Activated B cell treated with CpG ODN at 0.5 μM for 24 hours (primary cell): Measurements from ENCODE around the gene BMP6. TPM values are rescaled to one million over a fixed set of nuclear protein-coding genes. Genes with fewer than 3 reads are reported as not detected.

ENCODE experiments used
- ATAC-seq: fragments of 200-7000 bp; cut with Tn5 transposase; one replicate; pipeline ENCODE4 v1.10.0; 2021; ENCODE audit warnings: low read depth, mild to moderate bottlenecking, moderate library complexity
- CTCF ChIA-PET: fragments of 350-600 bp; sonication (Branson Sonifier 250); formaldehyde crosslinking; loops from one replicate; lab custom pipeline; 2021; ENCODE audit warnings: antibody characterized with exemption; lab: Charles Lee
- POLR2A ChIA-PET: fragments of 350-600 bp; sonication (Branson Sonifier 250); formaldehyde crosslinking; loops from one replicate; lab custom pipeline; 2021; ENCODE audit warnings: antibody characterized with exemption; lab: Charles Lee
- DNase-seq: peaks from one replicate; pipeline ENCODE4 v3.0.0; 2022
- H3K27ac Mint-ChIP-seq: one replicate; pipeline ENCODE4 v1.8.0; 2020; ENCODE audit warnings: mixed read lengths
- H3K27me3 Mint-ChIP-seq: one replicate; pipeline ENCODE4 v1.8.0; 2021; ENCODE audit warnings: mixed read lengths
- H3K36me3 Mint-ChIP-seq: one replicate; pipeline ENCODE4 v1.8.0; 2021; ENCODE audit warnings: low read depth, mixed read lengths
- H3K4me1 Mint-ChIP-seq: one replicate; pipeline ENCODE4 v1.8.0; 2021; ENCODE audit warnings: mixed read lengths
- H3K4me3 Mint-ChIP-seq: one replicate; pipeline ENCODE4 v1.8.0; 2020; ENCODE audit warnings: mild to moderate bottlenecking, mixed read lengths
- H3K9me3 Mint-ChIP-seq: one replicate; pipeline ENCODE4 v1.8.0; 2020; ENCODE audit warnings: mixed read lengths
- CTCF ChIP-seq: fragments of 200-600 bp; IDR thresholded peaks from one replicate; pipeline ENCODE4 v1.8.0; 2022; ENCODE audit warnings: antibody characterized with exemption, mild to moderate bottlenecking
- intact Hi-C: fragments of 100-400 bp; cut with micrococcal nuclease; formaldehyde crosslinking; loops from one replicate; pipeline ENCODE4 v1.15.1; 2024
- total RNA-seq: library from RNA; stranded (reverse); gene quantifications from 2 replicates; pipeline ENCODE4 v1.2.3, GENCODE V29; 2022

Gene BMP6
- total RNA-seq, 1 donor from 2014 or later: 0.75 TPM

- no peaks in the 10 kb centered on the region for H3K4me1 Mint-ChIP-seq
- no peak for ATAC-seq
- CTCF ChIA-PET: no interaction called here
- H3K27me3 Mint-ChIP-seq: peaks cover 15% of the 10 kb centered on the region
- H3K27ac Mint-ChIP-seq: no peak overlapping the region
- POLR2A ChIA-PET: no interaction called here
- no peak for TF ChIP-seq CTCF
- intact Hi-C loops: no loop called here
- no peak for DNase-seq
- H3K9me3 Mint-ChIP-seq: peaks cover 5% of the 10 kb centered on the region
- H3K4me3 Mint-ChIP-seq: no peak overlapping the region
- H3K36me3 Mint-ChIP-seq: no peaks in the 10 kb centered on the region
Measured at GRCh38 chr6:7825986-7826385, 100.1 kb downstream of the BMP6 start.

- no peak for TF ChIP-seq CTCF
- intact Hi-C loops: no loop called here
- no peaks in the 10 kb centered on the region for H3K36me3 Mint-ChIP-seq
- H3K27me3 Mint-ChIP-seq: peaks cover 13% of the 10 kb centered on the region
- ChIA-PET CTCF (no interaction called here), POLR2A (no interaction called here)
- H3K9me3 Mint-ChIP-seq: peaks cover 5% of the 10 kb centered on the region
- no peaks in the 10 kb centered on the region for H3K4me1 Mint-ChIP-seq
- no peak for ATAC-seq
- DNase-seq: no peak
- no peak overlapping the region for H3K27ac Mint-ChIP-seq
- H3K4me3 Mint-ChIP-seq: no peak overlapping the region
Measured at GRCh38 chr6:7827142-7827541, 101.2 kb downstream of the BMP6 start.

GRCh38 chr6:7828124-7828523 lies 102.2 kb downstream of the BMP6 start:
- ChIA-PET CTCF (no interaction called here), POLR2A (no interaction called here)
- peaks cover 9% of the 10 kb centered on the region for H3K27me3 Mint-ChIP-seq
- H3K36me3 Mint-ChIP-seq: no peaks in the 10 kb centered on the region
- no peak overlapping the region for H3K4me3 Mint-ChIP-seq
- H3K9me3 Mint-ChIP-seq: peaks cover 5% of the 10 kb centered on the region
- DNase-seq: no peak
- no peak overlapping the region for H3K27ac Mint-ChIP-seq
- intact Hi-C loops: no loop called here
- ATAC-seq: no peak
- TF ChIP-seq CTCF: no peak
- H3K4me1 Mint-ChIP-seq: no peaks in the 10 kb centered on the region

- H3K27ac Mint-ChIP-seq: no peak overlapping the region
- H3K4me1 Mint-ChIP-seq: no peaks in the 10 kb centered on the region
- DNase-seq (no peak), ATAC-seq (no peak)
- ChIA-PET POLR2A (no interaction called here), CTCF (no interaction called here)
- peaks cover 9% of the 10 kb centered on the region for H3K27me3 Mint-ChIP-seq
- peaks cover 5% of the 10 kb centered on the region for H3K9me3 Mint-ChIP-seq
- intact Hi-C loops: no loop called here
- H3K4me3 Mint-ChIP-seq: no peak overlapping the region
- no peaks in the 10 kb centered on the region for H3K36me3 Mint-ChIP-seq
- TF ChIP-seq CTCF: no peak
Measured at GRCh38 chr6:7832904-7833750, 107.2 kb downstream of the BMP6 start.

- no peak overlapping the region for H3K4me3 Mint-ChIP-seq
Measured at GRCh38 chr6:7833751-7834070, 107.8 kb downstream of the BMP6 start.

More at GRCh38 chr6:7833751-7834070, 107.8 kb downstream of the BMP6 start:
- POLR2A ChIA-PET: no interaction called here
- Mint-ChIP-seq H3K27ac (no peak overlapping the region), H3K27me3 (peaks cover 9% of the 10 kb centered on the region), H3K4me1 (no peaks in the 10 kb centered on the region), H3K9me3 (peaks cover 5% of the 10 kb centered on the region), H3K36me3 (no peaks in the 10 kb centered on the region)
- CTCF ChIA-PET: no interaction called here
- DNase-seq: no peak
- intact Hi-C loops: no loop called here
- no peak for TF ChIP-seq CTCF
- no peak for ATAC-seq
